22Rv1 (cell line): Measurements from ENCODE around the gene ALOX12B.
A peak's percentile ranks its signal among the peaks of the same experiment; 100 is the strongest.
"Not testable (repeated sequence)": the region's sequence is repeated elsewhere in the genome, so short reads cannot be mapped to it uniquely, and the experiment has no call there.

Experiments used
- H3K27ac ChIP-seq: fragments of 450-650 bp; 2 replicates; pipeline ENCODE4 v1.5.1; 2017
- CTCF ChIP-seq: fragments of 450-650 bp; IDR thresholded peaks from 2 replicates; pipeline ENCODE4 v1.5.1; 2017; ENCODE audit warnings: mild to moderate bottlenecking
- ZFX ChIP-seq: fragments of 450-650 bp; IDR thresholded peaks from 2 replicates; pipeline ENCODE4 v1.6.1; 2017; ENCODE audit warnings: antibody characterized with exemption, borderline replicate concordance

The ALOX12B gene

GRCh38 chr17:8038954-8039610 is 48.4 kb downstream of the ALOX12B start, which contains the start of gene ALOX15B:
TSS of gene ALOX15B (plus strand) at chr17:8039059. CDS start at chr17:8039156, 97 bp downstream.
- H3K27ac ChIP-seq, result no peak within 1 kb of the TSS
- TF ChIP-seq CTCF (no peak), ZFX (no peak)

GRCh38 chr17:8032442-8032841 is 55.1 kb downstream of the ALOX12B start:
- TF ChIP-seq CTCF (no peak), ZFX (no peak)
- H3K27ac ChIP-seq, result peak overlapping the region; percentile 84

- TF ChIP-seq CTCF, result no peak
- no peak for TF ChIP-seq ZFX
- peak overlapping the region; percentile 84 for H3K27ac ChIP-seq
These were observed 55.6 kb downstream of the ALOX12B start for GRCh38 chr17:8031950-8032349.

GRCh38 chr17:8031261-8031661 is 56.3 kb downstream of the ALOX12B start:
- H3K27ac ChIP-seq, result peak overlapping the region; percentile 84
- TF ChIP-seq ZFX (no peak), CTCF (no peak)

- no peak overlapping the region for H3K27ac ChIP-seq
- TF ChIP-seq CTCF (no peak), ZFX (no peak)
These were observed 58.4 kb downstream of the ALOX12B start for GRCh38 chr17:8029121-8029520.

- H3K27ac ChIP-seq, result no peak overlapping the region
- TF ChIP-seq ZFX (no peak), CTCF (no peak)
These were observed 62.2 kb downstream of the ALOX12B start for GRCh38 chr17:8025176-8025911.

GRCh38 chr17:8024161-8024560 is 63.4 kb downstream of the ALOX12B start:
- H3K27ac ChIP-seq, result not testable (repeated sequence)
